Erythroblast (primary cell): ENCODE measurements around the gene MT1X.

Source experiments
- DNase-seq, 2 experiments: peaks; one replicate each; lab custom pipeline; 2025; lab: John Stamatoyannopoulos, UW
- GATA1 ChIP-seq: IDR thresholded peaks from 2 replicates; pipeline ENCODE4 v1.6.1; 2011; ENCODE audit warnings: low read depth, mild to moderate bottlenecking, control low read depth, low read length, moderate library complexity
- POLR2A ChIP-seq: IDR thresholded peaks from 2 replicates; pipeline ENCODE4 v1.6.1; 2011; ENCODE audit warnings: mild to moderate bottlenecking, low read length

Gene MT1X

GRCh38 chr16:56681939-56682702 lies at the start of gene MT1X:
Gene MT1X (plus strand): TSS chr16:56682470. CDS start chr16:56682541, 71 bp downstream.
- peak; percentile 88 to 89 for DNase-seq
- no peak for TF ChIP-seq GATA1
- peak; percentile 48 for TF ChIP-seq POLR2A

DNA sequence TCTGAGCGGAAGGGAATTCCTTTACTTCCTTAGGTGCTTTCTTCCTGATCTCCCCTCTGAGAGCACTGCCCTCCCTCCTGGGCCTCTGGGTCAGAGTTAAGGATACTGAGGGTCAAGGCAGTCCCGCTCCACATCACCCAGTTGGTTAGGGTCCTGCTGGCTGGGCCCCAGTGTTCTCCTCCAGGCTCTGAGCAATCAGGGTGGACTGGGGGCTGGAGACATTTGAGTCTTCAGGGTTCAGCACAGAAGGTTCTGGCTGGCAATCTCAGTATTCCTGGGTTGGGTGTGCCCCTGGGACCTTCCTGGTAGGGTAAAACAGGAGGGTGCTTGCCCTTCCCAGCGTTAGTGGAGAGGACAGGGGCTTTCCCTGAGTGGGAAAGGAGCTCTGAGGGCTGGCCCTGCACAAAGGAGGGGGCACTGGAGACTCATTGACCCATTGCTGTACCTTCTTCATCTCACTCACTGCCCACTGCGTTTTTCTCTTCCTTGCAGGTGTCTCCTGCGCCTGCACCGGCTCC lies 49.4 kb upstream of the MT1X start:
- TF ChIP-seq POLR2A (no peak), GATA1 (no peak)
- no peak for DNase-seq

GRCh38 chr16:56633535-56633934 lies 48.7 kb upstream of the MT1X start:
- TF ChIP-seq POLR2A (no peak), GATA1 (no peak)
- no peak for DNase-seq

DNA sequence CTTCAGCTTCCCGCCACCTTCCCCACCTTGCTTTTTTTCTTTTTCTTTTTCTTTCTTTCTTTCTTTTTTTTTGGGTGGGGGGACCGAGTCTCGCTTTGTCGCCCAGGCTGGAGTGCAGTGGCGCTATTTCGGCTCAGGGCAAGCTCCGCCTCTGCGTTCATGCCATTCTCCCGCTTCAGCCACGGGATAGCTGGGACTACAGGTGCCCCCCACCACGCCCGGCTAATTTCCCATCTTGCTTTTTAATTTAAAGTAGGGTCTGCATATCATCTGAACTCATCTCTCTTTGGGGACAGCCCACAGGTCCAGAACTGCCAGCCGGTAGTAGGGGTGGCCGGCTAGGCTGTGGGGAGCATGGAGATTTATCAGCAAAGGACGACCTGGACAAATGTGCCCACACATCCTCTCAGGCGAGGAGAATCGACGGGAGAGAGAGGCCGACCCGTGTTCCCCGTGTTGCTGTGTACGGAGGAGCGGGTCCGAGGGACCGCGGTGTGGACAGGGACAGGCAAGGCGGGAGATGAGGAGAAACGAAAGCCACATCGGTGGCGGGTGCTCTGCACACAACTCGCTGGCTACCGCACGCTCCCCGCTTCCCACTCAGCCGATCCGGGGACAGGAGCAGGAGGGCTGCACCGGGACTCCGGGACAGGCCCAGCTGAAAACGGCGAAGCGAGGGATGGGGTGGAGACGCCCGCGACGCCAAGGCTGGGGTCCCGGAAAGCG lies 47.4 kb upstream of the MT1X start:
- no peak for DNase-seq
- TF ChIP-seq GATA1 (no peak), POLR2A (no peak)

- no peak for DNase-seq
- TF ChIP-seq GATA1 (no peak), POLR2A (no peak)
Observed at GRCh38 chr16:56635441-56635967, 46.8 kb upstream of the MT1X start.

DNA sequence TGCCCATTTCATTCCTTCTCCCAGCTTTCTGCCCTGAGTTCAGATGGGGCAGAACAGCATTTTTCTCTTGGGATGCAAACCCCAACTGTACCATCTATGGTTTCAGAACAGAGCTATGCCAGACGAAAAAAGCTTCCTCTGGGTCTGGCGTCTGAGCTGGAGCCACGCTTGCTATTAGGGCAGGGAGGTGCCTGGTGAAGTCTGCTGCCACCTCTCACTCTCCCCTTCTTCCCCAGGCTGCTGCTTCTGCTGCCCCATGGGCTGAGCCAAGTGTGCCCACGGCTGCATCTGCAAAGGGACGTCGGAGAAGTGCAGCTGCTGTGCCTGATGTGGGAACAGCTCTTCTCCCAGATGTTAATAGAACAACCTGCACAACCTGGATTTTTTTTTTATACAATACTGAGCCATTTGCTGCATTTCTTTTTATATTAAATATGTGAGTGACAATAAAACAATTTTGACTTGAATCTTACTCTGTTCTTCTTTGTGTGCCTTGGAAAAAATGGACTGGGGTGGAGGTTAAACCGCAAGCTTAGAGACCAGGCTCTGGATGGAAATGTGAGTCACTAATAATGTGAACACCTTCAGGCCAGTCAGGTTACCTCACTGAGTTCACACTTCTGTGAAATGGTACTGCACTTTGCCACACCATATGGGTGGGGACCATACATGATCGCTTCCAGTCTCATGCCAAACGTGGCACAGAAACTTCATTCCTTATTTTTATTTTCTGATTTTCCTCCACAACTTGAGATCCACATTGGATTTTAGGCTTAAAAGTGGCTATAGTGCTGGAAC lies 45.5 kb upstream of the MT1X start:
- TF ChIP-seq GATA1 (no peak), POLR2A (no peak)
- no peak for DNase-seq

GRCh38 chr16:56637814-56638750 lies 44.2 kb upstream of the MT1X start, which contains the start of gene MT1A:
Gene MT1A (plus strand): TSS chr16:56638666. CDS start chr16:56638739, 73 bp downstream.
- TF ChIP-seq GATA1: no peak
- no peak for TF ChIP-seq POLR2A
- no peak for DNase-seq

GRCh38 chr16:56639045-56639444 lies 43.2 kb upstream of the MT1X start:
- no peak for TF ChIP-seq GATA1
- DNase-seq: no peak

DNA sequence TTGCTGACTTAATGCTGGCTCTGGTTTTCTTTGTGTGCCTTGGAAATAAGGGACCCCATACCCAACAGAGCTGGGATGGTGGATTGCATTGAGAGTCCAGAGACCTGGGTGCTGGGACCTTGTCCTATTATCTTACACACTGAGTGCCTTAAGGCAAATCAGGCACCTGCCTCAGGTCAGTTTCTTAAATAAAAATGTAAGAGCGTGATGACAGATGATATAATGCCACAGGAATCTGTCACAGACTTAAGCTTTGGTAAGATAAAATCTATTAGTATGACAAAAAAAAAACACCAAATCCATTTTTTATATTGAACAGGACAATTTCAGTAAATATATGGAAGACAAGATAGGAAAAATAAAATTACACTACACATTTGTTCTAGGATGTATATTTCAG lies 42.2 kb upstream of the MT1X start:
- no peak for DNase-seq
- TF ChIP-seq GATA1: no peak
- TF ChIP-seq POLR2A: no peak

DNA sequence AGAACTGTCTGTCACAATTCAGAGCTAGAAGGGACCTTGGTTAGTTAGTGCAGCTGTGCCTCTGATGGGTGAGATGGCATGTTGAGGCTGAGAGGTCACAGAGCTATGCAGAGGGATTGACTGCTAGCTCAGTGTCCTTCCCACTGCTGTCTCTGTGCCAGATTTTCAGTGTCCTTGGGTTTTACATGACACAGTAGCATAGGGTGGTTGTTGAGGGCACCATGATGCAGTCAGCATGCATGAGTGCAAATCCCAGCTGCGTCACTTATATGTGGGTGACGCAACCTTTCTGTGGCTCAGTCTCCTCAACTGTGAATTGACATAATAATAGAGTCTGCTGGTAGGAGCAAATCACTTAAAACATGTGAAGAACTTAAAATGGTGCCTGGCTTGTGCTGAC lies 41.1 kb upstream of the MT1X start:
- TF ChIP-seq POLR2A (no peak), GATA1 (no peak)
- DNase-seq: no peak

DNA sequence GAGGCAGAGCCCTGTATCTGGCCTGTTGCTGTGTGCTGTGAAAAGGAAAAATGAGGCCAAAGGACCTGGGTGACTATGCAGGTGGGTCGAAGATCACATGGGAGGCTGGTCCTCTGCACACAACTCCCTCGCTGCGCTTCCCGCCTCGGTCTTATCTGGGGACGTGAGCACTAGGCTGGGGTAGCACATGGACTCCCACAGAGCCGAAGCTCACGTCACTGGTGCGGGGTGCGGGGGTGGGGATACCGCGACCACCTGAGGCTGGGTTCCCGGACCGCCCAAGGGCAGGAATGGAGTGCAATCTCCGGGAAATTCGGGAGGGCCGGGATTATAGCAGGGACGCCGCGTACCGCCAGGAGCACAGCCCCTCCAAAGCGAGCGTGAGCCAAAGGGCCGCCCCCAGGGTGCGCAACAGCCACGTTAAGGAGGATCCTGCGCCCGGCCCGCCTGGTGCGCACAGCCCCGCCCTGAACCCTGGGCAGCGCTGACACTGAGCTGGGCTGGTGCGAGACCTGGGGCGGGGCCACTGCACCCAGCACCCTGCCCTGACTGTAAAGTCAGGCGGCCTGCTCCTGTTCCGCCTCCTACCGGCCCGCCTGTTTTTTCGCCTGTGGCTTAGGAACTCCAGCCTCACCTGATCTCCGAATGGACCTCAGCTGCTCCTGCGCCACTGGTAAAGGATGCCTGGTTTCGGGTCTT lies 39.0 kb upstream of the MT1X start:
- TF ChIP-seq POLR2A: no peak
- no peak for TF ChIP-seq GATA1
- DNase-seq: peak; percentile 65

DNA sequence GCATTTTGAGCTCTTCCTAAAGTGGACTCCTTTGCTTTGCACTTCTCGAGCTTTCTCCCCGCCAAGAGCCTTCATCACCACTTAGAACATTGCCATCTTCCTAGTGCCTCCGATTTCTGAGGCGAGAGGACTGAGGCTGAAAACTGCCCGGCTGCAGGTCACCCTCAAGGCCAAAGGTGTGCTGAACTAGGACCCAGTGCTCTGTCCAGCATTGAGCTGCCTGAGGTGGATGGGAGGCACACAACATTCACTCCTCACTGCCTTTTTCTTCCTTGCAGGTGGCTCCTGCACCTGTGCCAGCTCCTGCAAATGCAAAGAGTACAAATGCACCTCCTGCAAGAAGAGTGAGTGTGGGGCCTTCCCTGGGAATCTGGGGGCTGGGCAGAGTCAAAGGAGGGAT lies 38.4 kb upstream of the MT1X start:
- TF ChIP-seq GATA1 (no peak), POLR2A (no peak)
- no peak for DNase-seq
